Smooth muscle cell (in vitro differentiated cells): Measurements from ENCODE around the gene SPATA7. TPM values are rescaled to one million over a fixed set of nuclear protein-coding genes. Genes with fewer than 3 reads are reported as not detected.

ENCODE experiments used
- DNase-seq: peaks from one replicate; lab custom pipeline; 2025; ENCODE audit not compliant: unreplicated experiment; lab: John Stamatoyannopoulos, UW
- H2AFZ ChIP-seq: fragments of 200-600 bp; sonication (generic); 2 replicates; pipeline ENCODE4 v1.6.0; 2016; ENCODE audit warnings: antibody characterized with exemption, low read depth, mild to moderate bottlenecking
- H3F3A ChIP-seq: fragments of 200-600 bp; sonication (generic); 2 replicates; pipeline ENCODE4 v1.6.0; 2017; ENCODE audit warnings: antibody characterized with exemption, low read depth
- H3K27ac ChIP-seq: fragments of 200-600 bp; sonication (generic); 2 replicates; pipeline ENCODE4 v1.5.1; 2016; ENCODE audit warnings: low read depth, mild to moderate bottlenecking
- H3K27me3 ChIP-seq: fragments of 200-600 bp; sonication (generic); 2 replicates; pipeline ENCODE4 v1.6.1; 2016; ENCODE audit warnings: low read depth, mild to moderate bottlenecking
- H3K36me3 ChIP-seq: fragments of 200-600 bp; sonication (generic); 2 replicates; pipeline ENCODE4 v1.5.1; 2016; ENCODE audit warnings: low read depth
- H3K4me1 ChIP-seq: fragments of 200-600 bp; sonication (generic); 2 replicates; pipeline ENCODE4 v1.5.1; 2016; ENCODE audit warnings: low read depth
- H3K4me2 ChIP-seq: fragments of 200-600 bp; sonication (generic); 2 replicates; pipeline ENCODE4 v1.6.0; 2016; ENCODE audit warnings: mild to moderate bottlenecking
- H3K4me3 ChIP-seq: fragments of 200-600 bp; sonication (generic); 2 replicates; pipeline ENCODE4 v1.5.1; 2016; ENCODE audit warnings: mild to moderate bottlenecking
- H3K79me2 ChIP-seq: fragments of 200-600 bp; sonication (generic); 2 replicates; pipeline ENCODE4 v1.6.0; 2016; ENCODE audit warnings: low read depth, mild to moderate bottlenecking
- H3K9ac ChIP-seq: fragments of 200-600 bp; sonication (generic); 2 replicates; pipeline ENCODE4 v1.6.0; 2016; ENCODE audit warnings: low read depth
- H3K9me3 ChIP-seq: fragments of 200-600 bp; sonication (generic); replicated peaks from 2 replicates; pipeline ENCODE4 v1.5.1; 2016; ENCODE audit warnings: low read depth
- H4K20me1 ChIP-seq: fragments of 200-600 bp; sonication (generic); 2 replicates; pipeline ENCODE4 v1.6.0; 2016; ENCODE audit warnings: low read depth
- WGBS: methylation state at CpG from one replicate; pipeline ENCODE4 v1.1.7; 2016; ENCODE audit warnings: low lambda C conversion rate; 5-methylcytosine and 5-hydroxymethylcytosine counted together
- polyA plus RNA-seq: library from polyadenylated mRNA; unstranded; fragments of >200 nt; fragmentation: Nextera tagmentation; extraction: Ambion mirVana; gene quantifications from 2 replicates; pipeline ENCODE4 v1.2.1, GENCODE V29; 2016
- total RNA-seq: library from RNA; depleted of rRNA; stranded (reverse); fragments of >200 nt; gene quantifications from 2 replicates; pipeline ENCODE4 v1.2.3, GENCODE V29; 2014
- TF ChIP-seq, protein P1 (sequence below): fragments of 200-600 bp; sonication (generic); IDR thresholded peaks from 2 replicates; pipeline ENCODE4 v1.5.1; 2017; ENCODE audit warnings: borderline replicate concordance, mild to moderate bottlenecking, antibody characterized with exemption; ENCODE audit not compliant: insufficient read depth, poor library complexity, severe bottlenecking

SPATA7 gene
- total and polyA plus RNA-seq, 2 experiments from 2014 or later: 8.8 to 25.3 TPM

DNA sequence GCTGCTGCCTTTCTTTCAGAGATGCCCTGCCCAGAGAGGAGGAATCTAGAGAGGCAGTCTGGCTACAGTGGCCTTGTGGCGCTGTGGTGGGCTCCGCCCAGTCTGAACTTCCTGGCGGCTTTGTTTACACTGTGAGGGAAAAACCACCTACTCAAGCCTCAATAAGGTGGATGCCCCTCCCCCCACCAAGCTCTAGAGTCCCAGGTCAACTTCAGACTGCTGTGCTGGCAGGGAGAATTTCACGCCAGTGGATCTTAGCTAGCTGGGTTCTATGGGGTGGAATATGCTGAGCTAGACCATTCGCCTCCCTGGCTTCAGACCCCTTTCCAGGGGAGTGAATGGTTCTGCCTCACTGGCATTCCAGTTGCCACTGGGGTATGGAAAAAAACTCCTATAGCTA is 25.6 kb downstream of the SPATA7 start:
- TF ChIP-seq, protein P1, sequence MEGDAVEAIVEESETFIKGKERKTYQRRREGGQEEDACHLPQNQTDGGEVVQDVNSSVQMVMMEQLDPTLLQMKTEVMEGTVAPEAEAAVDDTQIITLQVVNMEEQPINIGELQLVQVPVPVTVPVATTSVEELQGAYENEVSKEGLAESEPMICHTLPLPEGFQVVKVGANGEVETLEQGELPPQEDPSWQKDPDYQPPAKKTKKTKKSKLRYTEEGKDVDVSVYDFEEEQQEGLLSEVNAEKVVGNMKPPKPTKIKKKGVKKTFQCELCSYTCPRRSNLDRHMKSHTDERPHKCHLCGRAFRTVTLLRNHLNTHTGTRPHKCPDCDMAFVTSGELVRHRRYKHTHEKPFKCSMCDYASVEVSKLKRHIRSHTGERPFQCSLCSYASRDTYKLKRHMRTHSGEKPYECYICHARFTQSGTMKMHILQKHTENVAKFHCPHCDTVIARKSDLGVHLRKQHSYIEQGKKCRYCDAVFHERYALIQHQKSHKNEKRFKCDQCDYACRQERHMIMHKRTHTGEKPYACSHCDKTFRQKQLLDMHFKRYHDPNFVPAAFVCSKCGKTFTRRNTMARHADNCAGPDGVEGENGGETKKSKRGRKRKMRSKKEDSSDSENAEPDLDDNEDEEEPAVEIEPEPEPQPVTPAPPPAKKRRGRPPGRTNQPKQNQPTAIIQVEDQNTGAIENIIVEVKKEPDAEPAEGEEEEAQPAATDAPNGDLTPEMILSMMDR: no peak
- Histone ChIP-seq H3K4me3 (no peak overlapping the region), H2AFZ (no peak overlapping the region), H3K27me3 (no peaks in the 10 kb centered on the region), H3K36me3 (peaks cover 13% of the 10 kb centered on the region), H3F3A (no peaks in the 10 kb centered on the region), H3K9ac (no peak overlapping the region), H3K27ac (no peak overlapping the region), H4K20me1 (no peaks in the 10 kb centered on the region), H3K4me1 (no peaks in the 10 kb centered on the region), H3K4me2 (no peak overlapping the region), H3K9me3 (peaks cover 7% of the 10 kb centered on the region), H3K79me2 (peaks cover 3% of the 10 kb centered on the region)
- DNase-seq: no peak
- WGBS: 81% methylated on average over 5 of the region's 5 CpGs

GRCh38 chr14:88417594-88417993 is 32.1 kb downstream of the SPATA7 start:
- no peak overlapping the region for H3K4me2 ChIP-seq
- DNase-seq: no peak
- H3K9ac ChIP-seq: no peak overlapping the region
- no peaks in the 10 kb centered on the region for H3K4me1 ChIP-seq
- H3K9me3 ChIP-seq: peaks cover 29% of the 10 kb centered on the region
- H3K4me3 ChIP-seq: no peak overlapping the region
- H3K79me2 ChIP-seq: peaks cover 3% of the 10 kb centered on the region
- no peak overlapping the region for H3K27ac ChIP-seq
- peaks cover 4% of the 10 kb centered on the region for H3F3A ChIP-seq
- H4K20me1 ChIP-seq: no peaks in the 10 kb centered on the region
- peaks cover 29% of the 10 kb centered on the region for H3K36me3 ChIP-seq
- TF ChIP-seq, protein P1: no peak
- no peak overlapping the region for H2AFZ ChIP-seq
- H3K27me3 ChIP-seq: no peaks in the 10 kb centered on the region

DNA sequence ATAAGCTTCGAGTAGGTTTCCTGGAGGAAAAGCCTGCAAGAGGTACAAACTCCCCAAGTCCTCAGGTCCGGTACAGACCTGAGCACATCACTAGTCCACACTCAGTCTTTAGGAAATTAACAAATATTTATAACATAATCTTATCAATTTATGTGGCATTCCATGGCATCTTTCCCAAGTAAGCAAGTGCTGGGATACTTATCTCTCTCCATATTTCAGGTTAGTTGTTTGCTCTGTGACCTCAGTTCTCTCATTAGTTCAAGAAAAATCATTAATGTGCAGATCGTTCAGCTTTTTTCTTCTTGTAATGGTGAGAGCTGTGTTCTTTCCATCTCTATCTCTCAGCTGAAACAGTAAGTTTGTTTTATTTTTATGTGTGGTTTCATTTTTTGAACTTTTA is 34.7 kb downstream of the SPATA7 start:
- Histone ChIP-seq H3K4me1 (no peaks in the 10 kb centered on the region), H3K9me3 (peaks cover 21% of the 10 kb centered on the region), H3K36me3 (peaks cover 21% of the 10 kb centered on the region), H3K4me3 (no peak overlapping the region), H2AFZ (no peak overlapping the region), H3F3A (peaks cover 4% of the 10 kb centered on the region), H3K79me2 (peaks cover under 1% of the 10 kb centered on the region), H4K20me1 (no peaks in the 10 kb centered on the region), H3K27ac (no peak overlapping the region), H3K27me3 (no peaks in the 10 kb centered on the region), H3K4me2 (no peak overlapping the region), H3K9ac (no peak overlapping the region)
- TF ChIP-seq, protein P1: no peak
- 95% methylated on average over 3 of the region's 3 CpGs for WGBS
- no peak for DNase-seq

DNA sequence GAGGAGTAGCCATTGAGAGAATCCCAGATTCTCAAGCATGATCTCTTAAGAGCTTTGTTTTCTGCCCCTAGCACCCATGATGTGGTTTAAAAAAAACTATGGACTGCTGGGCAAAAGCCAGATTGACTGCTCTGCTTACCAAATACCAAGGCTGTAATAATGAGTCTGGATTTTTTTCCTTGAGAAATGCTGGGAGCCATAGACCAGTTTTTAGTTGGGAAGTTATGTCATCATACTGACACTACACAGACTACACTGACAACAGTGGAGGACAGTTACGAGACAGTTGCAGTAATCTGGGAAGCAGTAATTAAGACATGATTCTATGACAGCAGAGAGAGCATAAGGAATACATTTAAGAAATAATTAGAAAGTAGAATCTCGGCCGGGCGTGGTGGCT is 35.8 kb downstream of the SPATA7 start:
- H3K4me3 ChIP-seq: no peak overlapping the region
- H2AFZ ChIP-seq: no peak overlapping the region
- no peaks in the 10 kb centered on the region for H4K20me1 ChIP-seq
- no peak overlapping the region for H3K27ac ChIP-seq
- no peak overlapping the region for H3K9ac ChIP-seq
- no peaks in the 10 kb centered on the region for H3K27me3 ChIP-seq
- H3K79me2 ChIP-seq: no peaks in the 10 kb centered on the region
- peaks cover 4% of the 10 kb centered on the region for H3F3A ChIP-seq
- no peak overlapping the region for H3K4me2 ChIP-seq
- H3K36me3 ChIP-seq: peaks cover 21% of the 10 kb centered on the region
- 26% methylated on average over 4 of the region's 4 CpGs for WGBS
- no peaks in the 10 kb centered on the region for H3K4me1 ChIP-seq
- no peak for DNase-seq
- peaks cover 21% of the 10 kb centered on the region for H3K9me3 ChIP-seq
- TF ChIP-seq, protein P1: no peak
